ENCODE results near the gene AP1G2. TPM values are rescaled to one million over a fixed set of nuclear protein-coding genes. Genes with fewer than 3 reads are reported as not detected.

Gene AP1G2
- total and polyA plus RNA-seq, 2 of the 13 experiments (the other 11 are each of a cell fraction or from before 2014, with no cell fraction given) = 96.9 to 611 TPM

- no peak for TF ChIP-seq ZBTB39 (CRISPR knock-in tag; IDR thresholded peaks at IDR 0.05)
- TF ChIP-seq ZSCAN25 (CRISPR knock-in tag; IDR thresholded peaks at IDR 0.05) = peak; percentile 79
- TF ChIP-seq MBNL3 (CRISPR knock-in tag; conservative IDR thresholded peaks at IDR 0.05) = no peak
- peak; percentile 74 for TF ChIP-seq YEATS4 (CRISPR knock-in tag; IDR thresholded peaks at IDR 0.05; ENCODE audit: borderline replicate concordance)
- no peak for TF ChIP-seq CBX2 (IDR thresholded peaks at IDR 0.05; ENCODE audit: low read depth, low read length)
- no peak for TF ChIP-seq CBX2 (CRISPR knock-in tag; IDR thresholded peaks at IDR 0.05; ENCODE audit: low read depth)
- peak; percentile 96 for TF ChIP-seq SPEN (CRISPR knock-in tag; IDR thresholded peaks at IDR 0.05; ENCODE audit: low read depth)
- peak; percentile 96 to 97 for TF ChIP-seq HMGXB4 (CRISPR knock-in tag; IDR thresholded peaks at IDR 0.05; ENCODE audit: borderline replicate concordance in 1 of 2, low read depth in 1 of 2)
- TF ChIP-seq ATF4 (CRISPR knock-in tag; IDR thresholded peaks at IDR 0.05) = peak in 1 of 2 experiments; percentile 78; a peak in 2 of 4 replicates
- peak; percentile 92 for TF ChIP-seq ARHGAP35 (CRISPR knock-in tag; IDR thresholded peaks at IDR 0.05; ENCODE audit: borderline replicate concordance)
- TF ChIP-seq ZNF260 (CRISPR knock-in tag; IDR thresholded peaks at IDR 0.05; ENCODE audit: borderline replicate concordance, low read depth) = no peak; the same call in 1 of the 2 replicates
- TF ChIP-seq CREB1 (IDR thresholded peaks at IDR 0.05) = peak; percentile 25; the same call in 1 of the 2 replicates
- TF ChIP-seq CREB1 (CRISPR knock-in tag; IDR thresholded peaks at IDR 0.05) = no peak
- peak; percentile 37; the same call in 1 of the 2 replicates for TF ChIP-seq KMT2A (CRISPR knock-in tag; IDR thresholded peaks at IDR 0.05)
- TF ChIP-seq ZNF792 (CRISPR knock-in tag; IDR thresholded peaks at IDR 0.05) = peak; percentile 94
- TF ChIP-seq HES4 (CRISPR knock-in tag; IDR thresholded peaks at IDR 0.05; ENCODE audit: borderline replicate concordance) = peak; percentile 99; the same call in 1 of the 2 replicates
- peak; percentile 96 for TF ChIP-seq ZGPAT (CRISPR knock-in tag; IDR thresholded peaks at IDR 0.05)
- peak; percentile 85 for TF ChIP-seq ETV5 (CRISPR knock-in tag; IDR thresholded peaks at IDR 0.05; ENCODE audit: borderline replicate concordance)
- TF ChIP-seq CBX1 (IDR thresholded peaks at IDR 0.05; ENCODE audit: low read depth) = peak; percentile 92
- no peak; the same call in 1 of the 2 replicates for TF ChIP-seq GPN1 (CRISPR knock-in tag; IDR thresholded peaks at IDR 0.05; ENCODE audit: borderline replicate concordance)
- TF ChIP-seq SALL1 (CRISPR knock-in tag; IDR thresholded peaks at IDR 0.05) = peak; percentile 98
- peak; percentile 70; the same call in 1 of the 2 replicates for TF ChIP-seq ZNF235 (CRISPR knock-in tag; IDR thresholded peaks at IDR 0.05; ENCODE audit: borderline replicate concordance)
- TF ChIP-seq KAT8 (CRISPR knock-in tag; IDR thresholded peaks at IDR 0.05) = peak; percentile 98
- peak; percentile 91 for TF ChIP-seq NRL (CRISPR knock-in tag; IDR thresholded peaks at IDR 0.05; ENCODE audit: borderline replicate concordance)
Observed at GRCh38 chr14:23567186-23568020, at the start of gene AP1G2 (continued).
